IPS DF 6.9 (cell line): Measurements from ENCODE around the gene TACC2.

ENCODE experiments used
- DNase-seq: peaks from one replicate; pipeline ENCODE4 v3.0.0-alpha.2; 2013; ENCODE audit warnings: low read depth, low spot score
- H3K27ac ChIP-seq: one replicate; pipeline ENCODE4 v1.5.1; 2013; ENCODE audit warnings: low read length, control low read depth
- H3K27me3 ChIP-seq: 2 replicates; pipeline ENCODE4 v1.6.1; 2013; ENCODE audit warnings: mild to moderate bottlenecking, low read length; ENCODE audit not compliant: control insufficient read depth, insufficient read depth
- H3K36me3 ChIP-seq: 2 replicates; pipeline ENCODE4 v1.6.1; 2013; ENCODE audit warnings: low read length; ENCODE audit not compliant: control insufficient read depth, insufficient read depth
- H3K4me1 ChIP-seq: 2 replicates; pipeline ENCODE4 v1.6.1; 2013; ENCODE audit warnings: low read length; ENCODE audit not compliant: control insufficient read depth, insufficient read depth
- H3K4me3 ChIP-seq: 2 replicates; pipeline ENCODE4 v1.5.1; 2013; ENCODE audit warnings: mild to moderate bottlenecking, low read length
- H3K9me3 ChIP-seq: 2 replicates; pipeline ENCODE4 v1.6.1; 2013; ENCODE audit warnings: low read length, inconsistent platforms; ENCODE audit not compliant: control insufficient read depth, insufficient read depth
- WGBS: extraction: QIAGEN DNeasy Blood & Tissue Kit; methylation state at CpG from one replicate; pipeline ENCODE4 v1.1.7; 2013; ENCODE audit warnings: mixed read lengths, missing lambda C conversion rate; ENCODE audit not compliant: insufficient read length, insufficient coverage; 5-methylcytosine and 5-hydroxymethylcytosine counted together

The TACC2 gene

DNA sequence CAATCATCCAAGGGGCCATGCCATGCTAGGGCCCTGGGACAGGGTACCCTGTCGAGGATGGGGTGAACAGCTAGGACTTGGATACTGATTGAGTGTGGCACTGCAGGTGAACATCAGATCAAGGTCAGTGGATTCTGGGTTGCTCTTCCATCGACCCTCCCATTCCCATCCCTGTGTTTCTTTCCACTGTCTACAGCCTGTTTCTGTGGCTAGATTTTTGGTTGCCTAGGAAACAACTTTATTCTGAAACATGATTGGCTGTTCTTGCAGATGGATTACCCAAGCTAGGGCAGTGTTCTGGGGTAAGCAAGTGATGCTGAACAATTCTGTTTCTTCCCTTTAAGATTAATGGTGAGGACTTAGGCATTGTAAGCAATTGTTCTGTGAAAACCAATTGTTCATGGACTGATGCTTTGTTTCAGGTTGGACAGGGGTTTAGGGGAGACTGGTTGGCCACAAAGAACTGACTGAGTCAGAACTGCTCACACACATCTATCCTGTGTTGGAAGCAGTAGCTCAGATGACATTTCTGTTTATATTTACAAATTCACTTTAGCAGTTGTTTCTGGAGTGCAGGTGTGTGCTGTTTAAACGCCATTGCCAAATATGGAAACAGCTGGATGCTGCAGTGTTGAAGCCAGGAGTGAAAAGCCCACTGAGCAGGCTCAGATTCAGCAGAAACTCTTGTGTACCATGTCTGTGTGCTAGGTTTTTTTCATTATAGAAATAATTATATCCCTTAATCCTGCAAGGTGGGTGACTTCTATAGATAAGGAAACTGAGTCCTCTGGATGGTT, 179.8 kb downstream of the TACC2 start:
- DNase-seq, result no peak
- Histone ChIP-seq H3K27me3 (no peaks in the 10 kb centered on the region), H3K4me3 (no peak overlapping the region), H3K36me3 (no peaks in the 10 kb centered on the region), H3K27ac (no peak overlapping the region), H3K4me1 (peaks cover 10% of the 10 kb centered on the region), H3K9me3 (no peaks in the 10 kb centered on the region)
- no CpG with 5 or more reads among the region's 3 CpGs for WGBS

DNA sequence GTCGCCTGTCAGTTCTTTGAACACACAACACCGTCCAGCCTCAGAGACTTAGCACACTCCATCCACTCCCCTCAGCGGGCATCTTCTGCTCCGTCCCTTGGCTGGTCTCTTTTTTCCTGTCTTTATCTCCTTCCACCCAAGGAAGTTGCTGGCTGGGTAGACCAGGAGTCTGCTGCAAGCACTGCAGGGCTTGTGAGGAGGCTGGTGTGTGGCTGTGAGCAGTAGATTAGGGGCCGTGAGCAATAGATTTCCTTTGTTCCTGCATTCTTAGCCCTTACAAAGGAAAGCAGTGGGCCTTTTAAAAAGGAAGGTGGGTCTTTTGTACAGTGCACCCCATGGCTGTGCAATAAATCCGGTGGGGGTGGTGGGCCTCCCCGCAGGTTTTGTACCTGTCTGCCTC, 181.8 kb downstream of the TACC2 start:
- WGBS, result no CpG with 5 or more reads among the region's 7 CpGs
- Histone ChIP-seq H3K27ac (no peak overlapping the region), H3K9me3 (no peaks in the 10 kb centered on the region), H3K27me3 (no peaks in the 10 kb centered on the region), H3K4me1 (peaks cover 10% of the 10 kb centered on the region), H3K36me3 (no peaks in the 10 kb centered on the region), H3K4me3 (no peak overlapping the region)
- no peak for DNase-seq

DNA sequence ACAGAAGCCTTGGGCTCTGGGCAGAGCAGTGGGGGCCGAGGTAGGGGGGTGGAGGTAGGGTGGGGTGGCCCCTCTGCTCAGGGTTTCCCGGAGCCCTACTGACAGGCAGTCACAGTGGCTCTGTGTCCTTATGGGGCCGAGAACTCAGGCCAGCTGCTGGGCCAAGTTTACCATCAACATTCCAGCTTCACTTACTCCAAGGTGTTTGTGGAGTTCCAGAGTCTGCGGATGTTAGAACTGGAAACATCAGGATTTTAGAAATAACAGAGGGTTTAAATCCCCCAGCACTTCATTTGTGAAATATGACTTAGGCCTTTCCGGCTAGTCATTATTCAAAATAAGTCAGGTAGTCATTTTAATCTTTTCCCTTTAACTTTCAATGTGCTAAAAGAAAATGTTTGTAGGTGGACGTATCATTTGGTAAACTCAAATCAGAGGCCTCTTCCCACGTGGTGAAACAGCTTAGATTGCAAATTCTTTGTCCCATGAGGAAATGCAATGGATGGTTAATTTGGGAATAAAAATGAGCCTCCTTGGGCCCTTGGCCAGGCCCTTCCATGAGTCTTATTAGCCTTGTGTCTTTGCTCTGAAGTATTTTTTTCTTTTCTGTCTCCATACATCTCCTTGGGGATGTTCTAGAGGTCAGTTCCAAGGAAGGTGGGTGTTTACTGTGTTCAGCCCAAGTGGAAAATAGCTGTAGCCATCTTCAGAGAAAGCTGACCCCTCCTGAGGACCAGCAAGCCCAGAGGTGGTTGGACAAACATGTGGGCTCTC, 182.5 kb downstream of the TACC2 start:
- WGBS, result no CpG with 5 or more reads among the region's 7 CpGs
- no peak for DNase-seq
- H3K4me3 ChIP-seq, result no peak overlapping the region
- H3K27ac ChIP-seq, result no peak overlapping the region
- no peaks in the 10 kb centered on the region for H3K9me3 ChIP-seq
- H3K36me3 ChIP-seq, result no peaks in the 10 kb centered on the region
- H3K4me1 ChIP-seq, result peaks cover 10% of the 10 kb centered on the region
- H3K27me3 ChIP-seq, result no peaks in the 10 kb centered on the region

DNA sequence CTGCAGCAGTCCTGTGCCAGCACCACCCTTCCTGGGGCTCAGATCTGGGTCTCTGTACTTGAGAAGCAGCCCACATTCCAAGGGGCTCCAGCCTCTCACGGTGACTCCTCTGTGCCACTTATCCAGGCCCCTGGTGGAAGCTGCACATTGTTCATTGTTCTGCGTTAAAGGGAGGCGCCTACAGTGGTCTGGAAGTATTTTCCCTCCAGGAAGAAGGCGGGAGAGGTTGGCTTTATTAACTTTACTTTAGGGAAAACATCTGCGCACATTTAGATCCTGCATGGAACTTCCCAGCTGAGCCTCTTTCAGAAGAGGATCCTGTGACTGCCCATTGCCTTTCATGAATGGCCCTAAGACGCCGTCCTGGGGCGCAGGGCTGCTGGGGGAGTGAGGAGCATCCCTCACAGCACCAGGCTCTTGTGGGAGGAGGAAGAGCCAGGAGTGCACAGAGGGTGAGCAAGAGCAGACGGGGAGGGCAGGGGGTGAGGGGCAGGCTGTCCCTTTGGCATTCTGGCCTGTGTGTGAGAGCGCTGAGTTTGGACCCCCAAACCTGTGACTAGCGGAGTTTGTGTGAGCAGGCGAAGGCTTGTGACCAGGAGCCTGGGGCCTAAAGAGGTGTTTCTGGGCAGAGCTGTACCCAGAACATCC, 183.5 kb downstream of the TACC2 start:
- Histone ChIP-seq H3K4me1 (peaks cover 13% of the 10 kb centered on the region), H3K27ac (no peak overlapping the region), H3K27me3 (no peaks in the 10 kb centered on the region), H3K4me3 (no peak overlapping the region), H3K36me3 (no peaks in the 10 kb centered on the region), H3K9me3 (no peaks in the 10 kb centered on the region)
- WGBS, result no CpG with 5 or more reads among the region's 12 CpGs
- DNase-seq, result no peak

DNA sequence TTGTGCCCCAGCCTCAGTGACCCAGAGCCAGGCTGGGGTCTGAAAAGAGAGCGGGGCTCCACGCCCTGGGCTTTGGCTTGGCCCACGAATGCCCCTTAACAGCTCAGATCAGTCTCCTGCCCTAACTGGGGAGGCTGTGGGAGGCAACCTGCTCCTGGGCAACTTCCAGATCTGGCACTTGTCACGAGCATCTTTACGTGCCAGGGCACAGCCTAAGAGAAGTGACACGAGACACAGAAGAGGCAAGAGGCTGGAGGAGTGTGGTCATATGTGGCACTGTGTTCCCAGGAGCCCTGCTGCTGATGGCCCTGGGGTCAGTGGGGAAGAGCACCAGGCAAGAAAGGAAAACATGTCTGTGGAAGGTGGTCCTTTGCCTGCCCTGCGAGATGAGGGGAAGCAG, 184.4 kb downstream of the TACC2 start:
- Histone ChIP-seq H3K4me1 (peaks cover 16% of the 10 kb centered on the region), H3K4me3 (no peak overlapping the region), H3K36me3 (no peaks in the 10 kb centered on the region), H3K27ac (no peak overlapping the region), H3K27me3 (no peaks in the 10 kb centered on the region), H3K9me3 (no peaks in the 10 kb centered on the region)
- whole genome bisulfite sequencing, result no CpG with 5 or more reads among the region's 7 CpGs
- DNase-seq, result no peak

DNA sequence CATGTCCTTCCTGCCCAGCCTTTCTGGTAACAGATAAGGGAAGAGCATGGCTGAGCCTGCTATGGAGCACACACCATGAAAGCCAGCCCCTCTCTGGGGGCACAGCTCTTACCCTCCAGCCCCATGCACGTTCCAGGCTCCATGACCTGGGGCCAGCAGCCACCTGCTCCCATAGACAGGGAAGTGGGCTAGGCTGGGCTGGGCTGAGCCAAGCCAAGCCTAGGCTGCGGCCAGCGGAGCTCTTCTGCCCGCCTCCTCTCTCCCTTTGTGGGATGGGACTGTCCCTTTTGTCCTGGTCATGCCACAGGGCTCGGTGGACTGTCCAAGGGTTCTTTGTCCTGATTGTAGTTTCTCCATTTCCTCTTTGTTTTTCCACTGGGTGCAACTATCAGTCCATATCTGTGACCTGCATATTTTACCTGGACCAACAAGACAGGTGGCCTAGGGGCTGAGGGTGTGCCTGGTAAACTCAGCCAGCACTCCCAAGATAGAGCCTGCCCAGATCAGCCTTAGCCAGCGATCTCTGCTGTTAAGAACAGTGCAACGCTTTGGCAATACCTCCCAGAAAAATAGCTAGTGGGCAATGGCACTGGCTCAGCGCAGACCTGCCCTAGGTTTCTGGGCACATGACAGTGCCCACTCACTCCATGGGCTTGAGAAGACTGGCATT, 184.9 kb downstream of the TACC2 start:
- H3K4me1 ChIP-seq, result peaks cover 17% of the 10 kb centered on the region
- no peaks in the 10 kb centered on the region for H3K27me3 ChIP-seq
- H3K4me3 ChIP-seq, result no peak overlapping the region
- no peak for DNase-seq
- H3K36me3 ChIP-seq, result no peaks in the 10 kb centered on the region
- no CpG with 5 or more reads among the region's 8 CpGs for WGBS
- H3K27ac ChIP-seq, result no peak overlapping the region
- H3K9me3 ChIP-seq, result no peaks in the 10 kb centered on the region

DNA sequence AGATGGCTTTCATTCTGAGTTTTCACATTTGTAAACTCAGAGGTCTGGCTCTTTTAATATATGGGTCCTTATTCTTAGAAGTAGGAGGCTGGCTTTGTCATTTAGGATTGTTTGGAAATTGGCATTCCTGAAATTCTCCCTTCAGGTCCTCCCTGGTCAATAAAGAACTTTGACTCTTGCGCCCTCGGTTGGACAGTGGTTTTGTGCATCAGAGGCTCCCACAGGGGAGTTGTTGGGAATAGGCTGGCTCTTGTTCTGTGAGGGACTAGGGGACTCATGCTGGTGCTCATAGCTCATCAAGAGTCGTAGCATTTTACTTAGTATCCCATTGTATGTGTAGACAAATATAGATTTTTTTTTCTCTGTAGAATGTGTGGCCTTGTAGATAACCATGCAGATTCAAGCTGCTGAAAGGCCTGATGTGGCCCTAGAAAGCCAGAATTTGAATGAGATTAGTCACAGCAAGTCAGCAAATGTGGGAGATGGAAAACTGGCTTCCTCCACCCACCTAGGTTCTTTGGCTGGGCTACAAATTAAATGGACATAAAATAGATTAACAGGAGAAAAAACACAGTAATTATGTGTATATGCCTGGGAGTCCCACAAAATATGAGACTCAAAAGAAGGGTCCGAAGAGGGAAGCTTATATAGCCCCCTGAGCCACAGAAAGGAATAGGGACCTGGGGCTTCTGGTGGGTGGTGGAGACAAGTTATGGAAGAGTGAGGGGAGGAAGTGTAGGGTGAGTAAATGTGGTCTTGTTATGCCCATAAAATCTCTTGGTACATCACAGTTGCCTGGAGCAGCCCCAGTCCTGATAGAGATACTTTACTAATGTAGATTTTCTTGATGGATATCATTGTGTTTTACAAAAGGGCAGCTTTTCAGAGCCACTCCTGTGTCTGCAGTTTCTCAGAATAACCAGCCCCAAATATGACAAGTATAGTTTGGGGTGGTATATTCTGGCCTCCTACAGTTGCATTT, 187.6 kb downstream of the TACC2 start:
- Histone ChIP-seq H3K27ac (no peak overlapping the region), H3K4me3 (no peak overlapping the region), H3K9me3 (no peaks in the 10 kb centered on the region), H3K27me3 (no peaks in the 10 kb centered on the region), H3K36me3 (no peaks in the 10 kb centered on the region), H3K4me1 (peaks cover 16% of the 10 kb centered on the region)
- WGBS, result no CpG with 5 or more reads among the region's 4 CpGs
- DNase-seq, result no peak

DNA sequence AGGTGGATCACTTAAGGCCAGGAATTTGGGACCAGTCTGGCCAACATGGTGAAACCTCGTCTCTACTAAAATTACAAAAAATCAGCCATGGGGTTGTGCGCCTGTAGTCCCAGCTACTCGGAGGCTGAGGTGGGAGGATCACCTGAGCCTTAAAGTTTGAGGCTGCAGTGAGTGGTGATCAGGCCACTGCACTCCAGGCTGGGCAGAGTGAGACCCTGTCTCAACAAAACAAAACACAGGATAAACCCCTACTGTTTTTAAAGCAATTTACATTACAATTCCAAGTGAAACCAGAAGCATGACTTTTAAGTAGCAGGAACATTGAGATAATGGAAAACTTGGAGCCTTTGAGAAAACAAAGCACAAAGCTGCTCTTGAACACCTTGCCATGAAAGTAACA, 189.7 kb downstream of the TACC2 start:
- no peak for DNase-seq
- WGBS, result no CpG with 5 or more reads among the region's 3 CpGs
- Histone ChIP-seq H3K27ac (no peak overlapping the region), H3K9me3 (no peaks in the 10 kb centered on the region), H3K4me3 (no peak overlapping the region), H3K4me1 (peaks cover 21% of the 10 kb centered on the region), H3K36me3 (no peaks in the 10 kb centered on the region), H3K27me3 (no peaks in the 10 kb centered on the region)

DNA sequence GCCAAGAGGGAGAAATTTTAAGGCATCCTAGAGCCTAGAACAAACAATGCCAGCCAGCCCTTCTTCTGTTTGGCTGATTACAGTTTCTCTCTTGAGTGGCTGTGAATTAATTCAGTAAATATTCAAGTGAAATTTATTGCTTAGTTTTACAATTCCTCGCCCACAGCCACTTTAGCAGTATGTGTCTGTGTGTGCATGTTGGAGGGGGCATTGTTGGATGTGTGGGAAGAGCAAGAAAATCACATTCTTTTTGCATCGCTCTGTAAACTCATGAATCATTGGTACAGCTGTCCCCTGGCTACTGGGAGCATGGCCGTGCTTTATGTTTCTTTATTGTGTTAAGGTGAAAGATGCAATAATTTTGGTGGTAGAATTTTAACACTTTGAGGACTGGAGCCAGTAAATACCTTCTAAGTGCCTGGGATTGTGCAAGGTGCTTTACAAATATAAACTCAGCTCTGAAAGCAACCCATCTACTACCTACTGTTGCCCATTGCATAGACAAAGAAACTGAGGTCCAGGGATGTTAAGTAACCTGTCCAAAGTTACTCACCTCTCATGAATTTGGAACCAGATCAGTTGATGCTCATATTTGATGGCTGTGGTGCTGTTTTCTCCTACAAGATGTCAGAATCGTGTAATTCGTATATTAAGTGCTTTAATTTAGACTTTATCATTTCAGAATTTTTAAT, 192.2 kb downstream of the TACC2 start:
- no peak for DNase-seq
- H3K9me3 ChIP-seq, result no peaks in the 10 kb centered on the region
- peaks cover 19% of the 10 kb centered on the region for H3K4me1 ChIP-seq
- no CpG with 5 or more reads among the region's 5 CpGs for WGBS
- no peaks in the 10 kb centered on the region for H3K27me3 ChIP-seq
- no peak overlapping the region for H3K27ac ChIP-seq
- H3K4me3 ChIP-seq, result no peak overlapping the region
- no peaks in the 10 kb centered on the region for H3K36me3 ChIP-seq
